H1 (cell line): Measurements from ENCODE around the gene MANSC1. TPM values are rescaled to one million over a fixed set of nuclear protein-coding genes. Genes with fewer than 3 reads are reported as not detected.

Source experiments
- CTCF ChIA-PET: fragments of 300-600 bp; sonication (Branson Sonifier 250); formaldehyde crosslinking; loops from one replicate; lab custom pipeline; 2021; ENCODE audit not compliant: partially characterized antibody; lab: Charles Lee
- POLR2A ChIA-PET: fragments of 300-600 bp; sonication (Branson Sonifier 250); formaldehyde crosslinking; loops from one replicate; lab custom pipeline; 2021; ENCODE audit warnings: inconsistent platforms; ENCODE audit not compliant: partially characterized antibody; lab: Charles Lee
- DNase-seq, 2 experiments: peaks; one replicate each; pipeline versions ENCODE4 v3.0.0 to v3.0.0-alpha.2; 2010 to 2022; ENCODE audit warnings: low spot score in 2 of 2, low read depth in 1 of 2, mixed read lengths in 1 of 2
- FAIRE-seq: peaks from 2 replicates; lab custom pipeline; 2011; peaks lifted over from hg19 to GRCh38; lab: Jason Lieb, UNC
- H2AFZ ChIP-seq: 2 replicates; pipeline ENCODE4 v1.8.1; 2012; ENCODE audit warnings: low read length, inconsistent platforms
- H2AK5ac ChIP-seq: 2 replicates; pipeline ENCODE4 v1.6.1; 2013; ENCODE audit warnings: low read depth, low read length
- H2BK120ac ChIP-seq: replicated peaks from 2 replicates; pipeline ENCODE3; 2013; ENCODE audit warnings: low read depth, low read length, inconsistent platforms
- H2BK12ac ChIP-seq: 2 replicates; pipeline ENCODE4 v1.6.1; 2013; ENCODE audit warnings: low read depth, low read length
- H2BK15ac ChIP-seq: 2 replicates; pipeline ENCODE4 v1.6.1; 2013; ENCODE audit warnings: low read length
- H2BK20ac ChIP-seq: 2 replicates; pipeline ENCODE4 v1.6.1; 2013; ENCODE audit warnings: low read length
- H2BK5ac ChIP-seq: 2 replicates; pipeline ENCODE4 v1.6.1; 2013; ENCODE audit warnings: low read depth, low read length
- H3K14ac ChIP-seq: 2 replicates; pipeline ENCODE4 v1.6.1; 2013; ENCODE audit warnings: inconsistent platforms; ENCODE audit not compliant: insufficient read length
- H3K18ac ChIP-seq: 2 replicates; pipeline ENCODE4 v1.6.1; 2013; ENCODE audit warnings: low read length; ENCODE audit errors: extremely low read depth
- H3K23ac ChIP-seq: 2 replicates; pipeline ENCODE4 v1.6.1; 2013; ENCODE audit warnings: inconsistent platforms; ENCODE audit not compliant: insufficient read length
- H3K23me2 ChIP-seq: 2 replicates; pipeline ENCODE4 v1.6.1; 2013; ENCODE audit warnings: low read depth, low read length
- H3K27ac ChIP-seq: 2 replicates; pipeline ENCODE4 v1.6.1; 2011; ENCODE audit warnings: low read depth, low read length, inconsistent platforms
- H3K27me3 ChIP-seq, 4 experiments: replicated peaks in 1 of 4; 1 replicate in 1 of 4; 2 replicates in 3 of 4; pipeline versions ENCODE4 v1.6.1 to v1.8.1; 2011 to 2013; ENCODE audit warnings: low read length in 3 of 4, mild to moderate bottlenecking in 3 of 4, inconsistent platforms in 2 of 4, mixed read lengths in 2 of 4, moderate library complexity in 1 of 4; ENCODE audit not compliant: control insufficient read depth in 3 of 4, insufficient read depth in 3 of 4; ENCODE audit errors: extremely low read depth in 1 of 4
- H3K36me3 ChIP-seq, 4 experiments: 2 replicates each; pipeline versions ENCODE4 v1.6.1 to v1.8.1; 2011 to 2013; ENCODE audit warnings: mild to moderate bottlenecking in 4 of 4, low read length in 3 of 4, moderate library complexity in 2 of 4, control low read depth in 1 of 4, inconsistent platforms in 1 of 4; ENCODE audit not compliant: insufficient read depth in 4 of 4, control insufficient read depth in 2 of 4
- H3K4ac ChIP-seq: replicated peaks from 2 replicates; pipeline ENCODE3; 2013; ENCODE audit warnings: low read length, low read depth, mixed read lengths, inconsistent platforms; ENCODE audit not compliant: insufficient read length
- H3K4me1 ChIP-seq, 4 experiments: replicated peaks in 1 of 4; 1 replicate in 1 of 4; 2 replicates in 3 of 4; pipeline versions ENCODE4 v1.6.1 to v1.8.1; 2011 to 2013; ENCODE audit warnings: low read length in 3 of 4, inconsistent platforms in 2 of 4, mixed read lengths in 1 of 4; ENCODE audit not compliant: insufficient read depth in 4 of 4, control insufficient read depth in 3 of 4
- H3K4me2 ChIP-seq, 2 experiments: 2 replicates each; pipeline versions ENCODE4 v1.6.1 to v1.8.1; 2011 to 2013; ENCODE audit warnings: low read depth in 2 of 2, low read length in 2 of 2, control low read depth in 1 of 2, inconsistent platforms in 1 of 2, mild to moderate bottlenecking in 1 of 2; ENCODE audit not compliant: insufficient read depth in 1 of 2
- H3K4me3 ChIP-seq, 4 experiments: fragments of 200-600, 300-600 bp in 1 of 4; sonication (generic), shearing (Covaris generic), sonication (Bioruptor Twin) in 1 of 4; 2 replicates each; pipeline versions ENCODE4 v1.5.1 to v1.8.1; 2011 to 2016; ENCODE audit warnings: low read length in 4 of 4, low read depth in 3 of 4, control low read depth in 2 of 4, inconsistent platforms in 2 of 4, mild to moderate bottlenecking in 2 of 4, mixed read lengths in 1 of 4, moderate library complexity in 1 of 4; ENCODE audit not compliant: insufficient read depth in 2 of 4; ENCODE audit errors: extremely low read depth in 1 of 4
- H3K56ac ChIP-seq: replicated peaks from 2 replicates; pipeline ENCODE3; 2013; ENCODE audit warnings: low read depth, mild to moderate bottlenecking, mixed read lengths, low read length, inconsistent platforms; ENCODE audit not compliant: insufficient read length
- H3K79me1 ChIP-seq: 2 replicates; pipeline ENCODE4 v1.6.1; 2013; ENCODE audit warnings: low read depth, low read length, control low read depth
- H3K79me2 ChIP-seq, 2 experiments: 2 replicates each; pipeline versions ENCODE4 v1.6.1 to v1.8.1; 2012 to 2013; ENCODE audit warnings: low read length in 2 of 2, mild to moderate bottlenecking in 2 of 2, inconsistent platforms in 1 of 2; ENCODE audit not compliant: insufficient read depth in 2 of 2, control insufficient read depth in 1 of 2
- H3K9ac ChIP-seq, 4 experiments: replicated peaks in 1 of 4; 1 replicate in 1 of 4; 2 replicates in 3 of 4; pipeline versions ENCODE4 v1.6.1 to v1.8.1; 2011 to 2013; ENCODE audit warnings: low read depth in 3 of 4, low read length in 3 of 4, control low read depth in 2 of 4, mild to moderate bottlenecking in 2 of 4, moderate library complexity in 2 of 4, inconsistent platforms in 1 of 4; ENCODE audit errors: extremely low read depth in 1 of 4
- H3K9me3 ChIP-seq, 2 experiments: 2 replicates each; pipeline versions ENCODE4 v1.6.1 to v1.8.1; 2012 to 2013; ENCODE audit warnings: mild to moderate bottlenecking in 2 of 2, moderate library complexity in 2 of 2, control low read depth in 1 of 2, inconsistent platforms in 1 of 2, low read depth in 1 of 2, low read length in 1 of 2, mixed read lengths in 1 of 2; ENCODE audit not compliant: insufficient read depth in 2 of 2
- H4K20me1 ChIP-seq, 2 experiments: replicated peaks in 1 of 2; 2 replicates each; pipeline versions ENCODE3 to v1.8.1; 2011 to 2013; ENCODE audit warnings: inconsistent platforms in 2 of 2, low read length in 2 of 2, mild to moderate bottlenecking in 1 of 2; ENCODE audit not compliant: insufficient read depth in 2 of 2, control insufficient read depth in 1 of 2
- H4K5ac ChIP-seq: 2 replicates; pipeline ENCODE4 v1.6.1; 2013; ENCODE audit warnings: low read length, low read depth, mixed read lengths, inconsistent platforms; ENCODE audit not compliant: insufficient read length
- H4K8ac ChIP-seq: 2 replicates; pipeline ENCODE4 v1.8.0; 2013; ENCODE audit warnings: mild to moderate bottlenecking, moderate library complexity, low read length, inconsistent platforms; ENCODE audit not compliant: insufficient read depth; ENCODE audit errors: extremely low read depth
- H4K91ac ChIP-seq: replicated peaks from 2 replicates; pipeline ENCODE3; 2013; ENCODE audit warnings: low read length, mixed read lengths, inconsistent platforms; ENCODE audit not compliant: insufficient read length
- ATF2 ChIP-seq: IDR thresholded peaks from 2 replicates; pipeline ENCODE4 v1.6.1; 2012; ENCODE audit warnings: low read length, inconsistent platforms
- CBX5 ChIP-seq: fragments of 300-800, 300-1000 bp; sonication (generic); IDR thresholded peaks from 2 replicates; pipeline ENCODE4 v1.7.1; 2016; ENCODE audit warnings: antibody characterized with exemption, low read length, low read depth
- CTBP2 ChIP-seq: IDR thresholded peaks from 2 replicates; pipeline ENCODE4 v1.7.0; 2011; ENCODE audit warnings: borderline replicate concordance, mild to moderate bottlenecking, moderate library complexity, mixed read lengths, low read length; ENCODE audit not compliant: insufficient read depth, insufficient read length
- KDM5A ChIP-seq: fragments of 200-600 bp; IDR thresholded peaks from 2 replicates; pipeline ENCODE4 v1.7.1; 2012; ENCODE audit warnings: mild to moderate bottlenecking, low read length, inconsistent platforms, mixed read lengths
- NRF1 ChIP-seq: IDR thresholded peaks from 2 replicates; pipeline ENCODE4 v1.6.1; 2011; ENCODE audit warnings: mild to moderate bottlenecking, low read depth, low read length, improper control_type of control experiment
- RFX5 ChIP-seq: IDR thresholded peaks from 2 replicates; pipeline ENCODE4 v1.6.1; 2011; ENCODE audit warnings: low read depth, low read length, improper control_type of control experiment, borderline replicate concordance
- SIN3A ChIP-seq, 2 experiments: IDR thresholded peaks in 1 of 2; conservative IDR thresholded peaks in 1 of 2; 2 replicates each; pipeline ENCODE4 v1.6.1; 2011 to 2012; ENCODE audit warnings: low read length in 2 of 2, improper control_type of control experiment in 1 of 2, low read depth in 1 of 2, mild to moderate bottlenecking in 1 of 2
- TBP ChIP-seq: IDR thresholded peaks from 2 replicates; pipeline ENCODE4 v1.6.1; 2011; ENCODE audit warnings: low read depth, low read length, improper control_type of control experiment
- TEAD4 ChIP-seq: IDR thresholded peaks from 2 replicates; pipeline ENCODE4 v1.6.1; 2012; ENCODE audit warnings: low read depth, low read length, inconsistent platforms, mixed read lengths
- WGBS, 2 experiments: shearing (Covaris generic) in 1 of 2; methylation state at CpG; one replicate each; pipeline versions ENCODE4 v1.1.6 to v1.1.7; 2013 to 2015; ENCODE audit warnings: low lambda C conversion rate in 2 of 2, mixed read lengths in 2 of 2, inconsistent platforms in 1 of 2, low coverage in 1 of 2, missing lambda C conversion rate in 1 of 2; ENCODE audit not compliant: insufficient replicate concordance in 2 of 2, insufficient coverage in 1 of 2, insufficient read length in 1 of 2; ENCODE audit errors: extremely low coverage in 1 of 2, missing lambda C conversion rate in 1 of 2; 5-methylcytosine and 5-hydroxymethylcytosine counted together
- polyA plus RNA-seq, 7 experiments: library from polyadenylated mRNA; depleted of rRNA in 3 of 7; stranded (reverse) in 5 of 7; unstranded in 2 of 7; fragments of >200 nt in 5 of 7; fragments of 200-250 nt in 2 of 7; gene quantifications; 1 replicate in 5 of 7; 2 replicates in 1 of 7; 4 replicates in 1 of 7; pipeline versions ENCODE4 v1.2.1 to v1.2.3, GENCODE V29; 2011 to 2013; ENCODE audit warnings: missing spikeins in 2 of 7, mixed read lengths in 2 of 7
- total RNA-seq: library from RNA; stranded (reverse); fragmentation: NEBNext Ultra II Directional; extraction: Animal tissue kit (Norgen Biotek cat#: 25700); gene quantifications from 2 replicates; pipeline ENCODE4 v1.2.1, GENCODE V29; 2021

Gene MANSC1
- total and polyA plus RNA-seq, 2 of the 8 experiments (the other 6 are each of a cell fraction or from before 2014, with no cell fraction given) = 2.0 to 8.9 TPM

- Histone ChIP-seq H4K5ac (no peak overlapping the region), H2BK12ac (no peak overlapping the region), H2BK15ac (no peak overlapping the region), H3K56ac (no peak overlapping the region), H3K4ac (no peak overlapping the region), H3K23me2 (no peaks in the 10 kb centered on the region), H3K4me1 (no peaks in the 10 kb centered on the region), H2BK120ac (no peak overlapping the region), H3K23ac (no peak overlapping the region), H3K79me2 (no peaks in the 10 kb centered on the region), H2BK5ac (no peak overlapping the region), H3K9me3 (no peaks in the 10 kb centered on the region), H2BK20ac (no peak overlapping the region), H2AFZ (no peak overlapping the region), H3K27ac (no peak overlapping the region), H3K14ac (no peak overlapping the region), H4K20me1 (no peaks in the 10 kb centered on the region), H3K4me3 (no peak overlapping the region), H3K4me2 (no peak overlapping the region), H4K91ac (no peak overlapping the region), H3K18ac (no peak overlapping the region), H4K8ac (no peak overlapping the region), H3K79me1 (no peaks in the 10 kb centered on the region), H3K36me3 (no peaks in the 10 kb centered on the region), H3K27me3 (no peaks in the 10 kb centered on the region), H3K9ac (no peak overlapping the region), H2AK5ac (no peak overlapping the region)
- no peak for DNase-seq
- FAIRE-seq = no peak
- ChIA-PET POLR2A (interaction anchor here (0.8 to 3.4 kb wide), 3 partner anchors 22 to 39 kb away, joined by 3 to 17 read pairs (median 3); partner anchors contain the start of gene LRP6), CTCF (interaction anchor here (0.6 to 1.5 kb wide), 5 partner anchors 9 to 669 kb away, joined by 3 to 4 read pairs (median 3); no protein-coding TSS in a partner anchor)
- WGBS, 2 experiments = 93% methylated on average over 7 of the region's 7 CpGs; no CpG with 5 or more reads in 1 of the 2 experiments
- TF ChIP-seq CBX5 (no peak), TEAD4 (no peak), SIN3A (conservative IDR thresholded peaks at IDR 0.05 in 1 of 2, IDR thresholded peaks at IDR 0.05 in 1 of 2; ENCODE audit: low read depth in 1 of 2, low read length in 2 of 2) (no peak), NRF1 (no peak), CTBP2 (no peak), KDM5A (no peak), ATF2 (no peak), TBP (no peak), RFX5 (no peak)
Measured at GRCh38 chr12:12305568-12306300, 44.3 kb downstream of the MANSC1 start.
